ENCODE measurements around the gene STK11IP. TPM values are rescaled to one million over a fixed set of nuclear protein-coding genes. Genes with fewer than 3 reads are reported as not detected.

STK11IP gene
- 10 to 100 TPM; 19.4 to 62.6 (median 51.5) TPM for total RNA-seq

GRCh38 chr2:219597552-219598307 is at the start of gene STK11IP:
Gene STK11IP, plus strand, starts transcription at chr2:219597857. Its CDS starts 263 bp downstream, at chr2:219598120.
- peaks cover 0 to 13% (median 0%) of the 10 kb centered on the region in 3 donors for H3K36me3 ChIP-seq
- H3K4me3 ChIP-seq = peak within 1 kb of the TSS; percentile 60 to 88 (median 74)
- TF ChIP-seq POLR2A (IDR thresholded peaks at IDR 0.05) (peak; percentile 81 to 87), CTCF (IDR thresholded peaks at IDR 0.05) (no peak)
- H3K9me3 ChIP-seq = no peaks in the 10 kb centered on the region
- DNase-seq = peak; percentile 96 to 98 (median 98)
- peak within 1 kb of the TSS; percentile 77 to 92 (median 89) for H3K27ac ChIP-seq
- H3K27me3 ChIP-seq = no peaks in the 10 kb centered on the region
- H3K4me1 ChIP-seq = peaks cover 0 to 9% (median 0%) of the 10 kb centered on the region in 4 donors

GRCh38 chr2:219548990-219549389 is 48.7 kb upstream of the STK11IP start:
- H3K27ac ChIP-seq = no peak overlapping the region
- no peak overlapping the region for H3K4me3 ChIP-seq
- H3K9me3 ChIP-seq = peaks cover 0 to 4% (median 0%) of the 10 kb centered on the region in 4 donors
- peaks cover 0 to 27% (median 8%) of the 10 kb centered on the region in 4 donors for H3K4me1 ChIP-seq
- no peaks in the 10 kb centered on the region for H3K27me3 ChIP-seq
- no peaks in the 10 kb centered on the region for H3K36me3 ChIP-seq
- TF ChIP-seq CTCF (IDR thresholded peaks at IDR 0.05) = no peak
- no peak for TF ChIP-seq POLR2A (IDR thresholded peaks at IDR 0.05)
- DNase-seq = no peak

- Histone ChIP-seq H3K27me3 (no peaks in the 10 kb centered on the region), H3K9me3 (peaks cover 0 to 4% (median 0%) of the 10 kb centered on the region in 4 donors), H3K36me3 (no peaks in the 10 kb centered on the region), H3K4me1 (peaks cover 0 to 20% (median 4%) of the 10 kb centered on the region in 4 donors), H3K27ac (no peak overlapping the region), H3K4me3 (no peak overlapping the region)
- TF ChIP-seq CTCF (IDR thresholded peaks at IDR 0.05) (no peak), POLR2A (IDR thresholded peaks at IDR 0.05) (no peak)
- DNase-seq = no peak
These were observed 48.0 kb upstream of the STK11IP start for GRCh38 chr2:219549619-219550018.

- peak in 1 of 3 donors; percentile 59 for DNase-seq
- Histone ChIP-seq H3K27me3 (no peaks in the 10 kb centered on the region), H3K4me1 (peaks cover 0 to 16% (median 4%) of the 10 kb centered on the region in 4 donors), H3K4me3 (peak overlapping the region; percentile 35 to 75 (median 57)), H3K36me3 (no peaks in the 10 kb centered on the region), H3K9me3 (peaks cover 0 to 4% (median 0%) of the 10 kb centered on the region in 4 donors), H3K27ac (peak overlapping the region in 2 of 4 donors; percentile 31 to 77)
- TF ChIP-seq CTCF (IDR thresholded peaks at IDR 0.05) = no peak
- no peak for TF ChIP-seq POLR2A (IDR thresholded peaks at IDR 0.05)
These were observed 45.9 kb upstream of the STK11IP start for GRCh38 chr2:219551441-219552381.

- TF ChIP-seq POLR2A (IDR thresholded peaks at IDR 0.05) = no peak
- no peak for TF ChIP-seq CTCF (IDR thresholded peaks at IDR 0.05)
- Histone ChIP-seq H3K36me3 (no peaks in the 10 kb centered on the region), H3K9me3 (peaks cover 0 to 4% (median 0%) of the 10 kb centered on the region in 4 donors), H3K27ac (peak overlapping the region in 3 of 4 donors; percentile 31 to 77 (median 58)), H3K27me3 (no peaks in the 10 kb centered on the region), H3K4me1 (peaks cover 0 to 16% (median 4%) of the 10 kb centered on the region in 4 donors), H3K4me3 (peak overlapping the region; percentile 35 to 75 (median 57))
- peak; percentile 66 to 93 (median 93) for DNase-seq
These were observed 45.1 kb upstream of the STK11IP start for GRCh38 chr2:219552382-219553167.
